GM18867 (cell line): ENCODE measurements around the gene UBXN6.

Experiments
- ATAC-seq: cut with Tn5 transposase; IDR thresholded peaks from one replicate; pipeline ENCODE4 v1.9.1; 2021; ENCODE audit warnings: mild to moderate bottlenecking, moderate library complexity; ENCODE audit not compliant: unreplicated experiment

The UBXN6 gene

DNA sequence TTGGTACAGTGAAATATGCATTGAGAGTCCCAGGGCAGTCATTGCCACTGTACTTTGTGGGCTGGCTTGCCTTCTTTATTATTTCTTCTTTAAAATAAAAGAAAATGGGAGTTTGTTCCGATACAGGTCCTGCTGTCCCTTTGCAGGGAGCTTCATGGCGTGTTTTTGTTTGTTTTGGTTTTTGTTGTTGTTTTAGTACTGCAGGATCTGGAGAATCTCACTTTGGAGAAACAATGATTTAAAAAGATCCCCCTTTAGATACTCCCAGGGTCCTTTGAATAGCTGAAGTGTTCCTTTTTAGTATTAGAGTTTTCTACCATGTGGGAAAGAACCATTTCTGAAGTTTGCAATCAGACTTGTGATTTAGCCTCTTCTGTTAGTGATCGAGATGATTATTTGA is 44.0 kb downstream of the UBXN6 start:
- ATAC-seq: no peak

GRCh38 chr19:4409123-4409933 is 48.3 kb downstream of the UBXN6 start:
- ATAC-seq: no peak

GRCh38 chr19:4406626-4407025 is 51.0 kb downstream of the UBXN6 start:
- ATAC-seq: no peak

DNA sequence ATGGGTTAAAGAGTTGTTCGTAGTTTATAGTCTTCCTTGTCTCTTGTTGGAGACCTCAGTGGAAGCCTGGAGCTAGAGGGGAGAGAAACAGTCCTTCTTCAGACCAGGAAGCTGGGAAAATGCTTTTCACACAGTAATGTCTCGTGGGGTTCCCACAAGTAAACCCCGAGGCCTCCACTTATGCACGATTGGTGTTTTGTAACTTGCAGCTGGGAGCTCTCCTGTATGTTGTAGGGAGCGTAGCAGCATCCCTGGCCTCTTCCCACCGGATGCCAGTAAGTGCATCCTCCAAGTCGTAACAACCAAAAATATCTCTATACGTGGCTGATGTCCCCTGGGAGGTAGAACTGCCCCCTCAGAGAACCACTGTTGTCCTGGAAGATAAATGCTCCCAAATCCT is 51.6 kb downstream of the UBXN6 start:
- ATAC-seq: no peak

DNA sequence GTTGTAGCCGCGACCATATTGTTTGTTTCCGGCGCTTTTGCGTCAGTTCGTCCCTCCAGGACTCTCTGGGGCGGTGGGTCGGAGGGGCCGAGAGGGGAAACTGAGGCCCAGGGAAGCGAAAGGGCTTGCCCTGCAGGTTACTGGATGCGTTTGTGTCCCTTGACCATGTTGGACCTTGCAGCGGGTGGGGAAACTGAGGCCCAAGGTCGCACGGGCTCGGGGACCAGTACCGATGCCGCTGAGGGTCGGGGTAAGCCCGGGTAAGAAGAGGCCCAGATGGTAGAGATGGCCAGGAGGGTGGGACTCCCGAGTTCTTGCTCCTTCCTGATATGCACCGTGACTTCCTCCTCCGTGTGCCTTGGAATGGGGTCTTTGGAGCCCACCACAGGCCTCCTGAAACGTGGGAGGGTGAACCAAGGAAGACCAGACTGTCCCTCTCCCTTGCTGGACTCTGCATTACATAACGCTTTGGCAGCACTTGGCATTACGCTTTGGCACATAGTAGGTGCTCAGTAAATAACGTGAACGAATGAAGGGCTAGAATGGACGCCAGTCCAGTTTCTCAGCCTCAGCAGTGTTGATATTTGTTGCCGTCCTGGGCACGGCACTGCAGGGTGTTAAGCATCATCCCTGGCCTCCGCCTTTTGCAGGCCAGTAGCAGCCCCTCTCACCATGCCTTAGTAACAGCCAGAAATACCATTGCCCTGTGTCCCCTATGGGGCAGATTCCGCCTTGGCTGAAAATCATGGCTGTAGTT is 54.4 kb downstream of the UBXN6 start:
- ATAC-seq: no peak

GRCh38 chr19:4402171-4403004 is 55.2 kb downstream of the UBXN6 start, which contains the start of gene CHAF1A:
CHAF1A (plus strand) TSS chr19:4402640; CDS start chr19:4402763, 123 bp downstream.
- peak; percentile 72 for ATAC-seq

- ATAC-seq: no peak
These were observed 55.8 kb downstream of the UBXN6 start for GRCh38 chr19:4401769-4402170.

DNA sequence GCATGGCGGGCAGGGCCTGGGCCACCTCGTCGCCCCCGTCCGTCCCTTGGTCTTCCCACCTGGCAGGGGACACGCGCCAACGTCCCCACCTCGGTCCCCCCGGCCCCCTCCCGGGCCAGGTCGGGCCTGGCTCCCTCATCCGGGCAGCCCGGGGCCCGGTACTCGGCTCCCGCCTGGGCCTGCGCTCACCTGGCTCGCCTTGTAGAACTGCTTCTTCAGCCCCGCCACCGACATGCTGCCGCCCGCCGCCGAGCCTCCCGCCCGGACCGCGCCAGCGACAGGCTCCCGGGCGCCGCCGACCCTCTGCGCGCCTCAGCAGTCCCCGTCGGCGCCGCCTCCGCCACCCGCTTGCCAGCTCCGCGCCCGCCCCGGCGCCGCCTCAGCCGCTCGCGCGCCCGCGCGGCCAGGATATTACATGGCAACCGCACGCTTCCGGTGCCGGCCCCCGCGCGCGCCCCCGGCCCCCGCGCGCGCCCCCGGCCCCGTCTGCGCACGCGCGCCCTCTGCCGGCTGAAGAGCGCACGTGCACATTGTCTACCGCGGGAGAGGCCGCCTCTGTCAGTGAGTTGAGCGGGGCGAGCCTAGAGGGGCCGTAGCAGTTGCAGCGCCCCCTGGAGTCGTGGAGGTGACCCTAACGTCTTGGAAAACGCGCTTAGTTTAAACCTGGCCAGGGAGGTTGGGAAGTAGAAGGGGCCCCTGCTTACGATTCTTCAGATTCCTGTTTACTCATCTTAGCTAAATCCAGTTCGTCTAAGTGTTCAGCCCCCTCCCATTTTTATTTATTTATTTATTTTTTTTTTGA is 57.3 kb downstream of the UBXN6 start, which contains the start of gene SH3GL1:
Gene SH3GL1 (minus strand): TSS at position 413 of the 802 bp plus-strand sequence. CDS start 179 bp downstream, at position 234.
- peak; percentile 60 for ATAC-seq

DNA sequence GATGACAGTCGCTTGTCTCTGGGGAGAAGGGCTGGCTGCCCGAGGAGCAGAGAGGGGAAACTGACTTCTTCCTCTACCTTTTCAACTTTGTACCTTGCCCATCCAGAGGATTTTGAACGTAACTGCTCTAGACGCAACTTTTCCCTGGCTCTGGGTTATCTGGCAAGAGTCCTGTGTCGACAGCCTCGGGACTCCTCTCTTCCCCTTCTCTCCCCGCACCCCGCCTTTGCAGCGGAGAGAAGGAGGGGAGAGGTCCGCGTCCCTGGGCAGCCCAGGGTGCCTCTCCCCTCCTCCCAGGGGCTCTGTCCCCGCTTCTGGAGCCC is 57.8 kb downstream of the UBXN6 start:
- peak; percentile 12 for ATAC-seq

GRCh38 chr19:4396949-4397783 is 60.4 kb downstream of the UBXN6 start:
- ATAC-seq: no peak
